ENCODE measurements around the gene SNX10. TPM values are rescaled to one million over a fixed set of nuclear protein-coding genes. Genes with fewer than 3 reads are reported as not detected.
A peak's percentile ranks its signal among the peaks of the same experiment; 100 is the strongest.

The SNX10 gene
- total RNA-seq, 4 donors from 2014 or later: 1.9 to 6.9 (median 4.0) TPM

- Histone ChIP-seq H3K36me3 (no peaks in the 10 kb centered on the region), H3K9me3 (peaks cover 0 to 16% (median 0%) of the 10 kb centered on the region in 3 donors), H3K27ac (no peak overlapping the region), H3K4me1 (no peaks in the 10 kb centered on the region), H3K4me3 (no peak overlapping the region), H3K27me3 (no peaks in the 10 kb centered on the region)
- WGBS, 2 donors (ENCODE audit: low coverage in 1 of 2): 64 to 75% methylated on average over 1 to 5 of the region's 5 CpGs
- TF ChIP-seq, protein P1, sequence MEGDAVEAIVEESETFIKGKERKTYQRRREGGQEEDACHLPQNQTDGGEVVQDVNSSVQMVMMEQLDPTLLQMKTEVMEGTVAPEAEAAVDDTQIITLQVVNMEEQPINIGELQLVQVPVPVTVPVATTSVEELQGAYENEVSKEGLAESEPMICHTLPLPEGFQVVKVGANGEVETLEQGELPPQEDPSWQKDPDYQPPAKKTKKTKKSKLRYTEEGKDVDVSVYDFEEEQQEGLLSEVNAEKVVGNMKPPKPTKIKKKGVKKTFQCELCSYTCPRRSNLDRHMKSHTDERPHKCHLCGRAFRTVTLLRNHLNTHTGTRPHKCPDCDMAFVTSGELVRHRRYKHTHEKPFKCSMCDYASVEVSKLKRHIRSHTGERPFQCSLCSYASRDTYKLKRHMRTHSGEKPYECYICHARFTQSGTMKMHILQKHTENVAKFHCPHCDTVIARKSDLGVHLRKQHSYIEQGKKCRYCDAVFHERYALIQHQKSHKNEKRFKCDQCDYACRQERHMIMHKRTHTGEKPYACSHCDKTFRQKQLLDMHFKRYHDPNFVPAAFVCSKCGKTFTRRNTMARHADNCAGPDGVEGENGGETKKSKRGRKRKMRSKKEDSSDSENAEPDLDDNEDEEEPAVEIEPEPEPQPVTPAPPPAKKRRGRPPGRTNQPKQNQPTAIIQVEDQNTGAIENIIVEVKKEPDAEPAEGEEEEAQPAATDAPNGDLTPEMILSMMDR (IDR thresholded peaks at IDR 0.05): no peak
- TF ChIP-seq POLR2AphosphoS5 (IDR thresholded peaks at IDR 0.05): no peak
- no peak for TF ChIP-seq POLR2A (IDR thresholded peaks at IDR 0.05)
- no peak for TF ChIP-seq EP300 (IDR thresholded peaks at IDR 0.05)
- ATAC-seq: no peak
Measured at GRCh38 chr7:26265499-26266075, 26.1 kb upstream of the SNX10 start.

- WGBS, 2 donors (ENCODE audit: low coverage in 1 of 2): 93 to 97% methylated on average over 3 to 6 of the region's 9 CpGs
- TF ChIP-seq, protein P1 (IDR thresholded peaks at IDR 0.05): no peak
- TF ChIP-seq POLR2AphosphoS5 (IDR thresholded peaks at IDR 0.05): no peak
- no peak for TF ChIP-seq EP300 (IDR thresholded peaks at IDR 0.05)
- TF ChIP-seq POLR2A (IDR thresholded peaks at IDR 0.05): no peak
- H3K27me3 ChIP-seq: no peaks in the 10 kb centered on the region
Measured at GRCh38 chr7:26267601-26268166, 24.0 kb upstream of the SNX10 start.

GRCh38 chr7:26275213-26275612 is 16.4 kb upstream of the SNX10 start:
- 43 to 76% methylated on average over 1 to 3 of the region's 3 CpGs for WGBS, 2 donors (ENCODE audit: low coverage in 1 of 2)
- TF ChIP-seq EP300 (IDR thresholded peaks at IDR 0.05): no peak
- no peak for TF ChIP-seq POLR2A (IDR thresholded peaks at IDR 0.05)
- TF ChIP-seq, protein P1 (IDR thresholded peaks at IDR 0.05): no peak
- no peak for TF ChIP-seq POLR2AphosphoS5 (IDR thresholded peaks at IDR 0.05)
- Histone ChIP-seq H3K4me1 (no peaks in the 10 kb centered on the region), H3K4me3 (no peak overlapping the region), H3K27ac (no peak overlapping the region), H3K9me3 (no peaks in the 10 kb centered on the region), H3K36me3 (no peaks in the 10 kb centered on the region), H3K27me3 (no peaks in the 10 kb centered on the region)
- no peak for ATAC-seq

More at GRCh38 chr7:26267601-26268166, 24.0 kb upstream of the SNX10 start:
- Histone ChIP-seq H3K27ac (no peak overlapping the region), H3K4me1 (no peaks in the 10 kb centered on the region), H3K4me3 (no peak overlapping the region), H3K9me3 (peaks cover 0 to 16% (median 0%) of the 10 kb centered on the region in 3 donors), H3K36me3 (no peaks in the 10 kb centered on the region)
- ATAC-seq: no peak

- TF ChIP-seq POLR2AphosphoS5 (IDR thresholded peaks at IDR 0.05) (no peak), POLR2A (IDR thresholded peaks at IDR 0.05) (no peak), EP300 (IDR thresholded peaks at IDR 0.05) (no peak)
- TF ChIP-seq, protein P1 (IDR thresholded peaks at IDR 0.05): peak in 1 of 4 experiments; percentile 20
- no peaks in the 10 kb centered on the region for H3K4me1 ChIP-seq
- no peaks in the 10 kb centered on the region for H3K27me3 ChIP-seq
- no peaks in the 10 kb centered on the region for H3K9me3 ChIP-seq
- no peak overlapping the region for H3K4me3 ChIP-seq
- no peaks in the 10 kb centered on the region for H3K36me3 ChIP-seq
- no peak for ATAC-seq
- WGBS, 2 donors (ENCODE audit: low coverage in 1 of 2): 0 to 20% methylated on average over 1 of the region's 1 CpG
- H3K27ac ChIP-seq: no peak overlapping the region
Measured at GRCh38 chr7:26278770-26279169, 12.9 kb upstream of the SNX10 start.

GRCh38 chr7:26279405-26279804 is 12.3 kb upstream of the SNX10 start:
- Histone ChIP-seq H3K27ac (no peak overlapping the region), H3K9me3 (no peaks in the 10 kb centered on the region), H3K4me3 (no peak overlapping the region), H3K36me3 (no peaks in the 10 kb centered on the region), H3K27me3 (no peaks in the 10 kb centered on the region), H3K4me1 (no peaks in the 10 kb centered on the region)
- no peak for ATAC-seq
- 53 to 83% methylated on average over 4 of the region's 4 CpGs for WGBS, 2 donors (ENCODE audit: low coverage in 1 of 2)
- no peak for TF ChIP-seq EP300 (IDR thresholded peaks at IDR 0.05)
- TF ChIP-seq, protein P1 (IDR thresholded peaks at IDR 0.05): no peak
- no peak for TF ChIP-seq POLR2AphosphoS5 (IDR thresholded peaks at IDR 0.05)
- TF ChIP-seq POLR2A (IDR thresholded peaks at IDR 0.05): no peak
